AG09309 (cell line): ENCODE measurements around the gene LHFPL2.
"Not testable (repeated sequence)": the region's sequence is repeated elsewhere in the genome, so short reads cannot be mapped to it uniquely, and the experiment has no call there.

Experiments
- DNase-seq: peaks from one replicate; pipeline ENCODE4 v3.0.0-alpha.2; 2010; ENCODE audit warnings: low read depth
- H3K4me3 ChIP-seq: 2 replicates; pipeline ENCODE4 v1.5.1; 2011; ENCODE audit warnings: mild to moderate bottlenecking, low read depth, low read length, moderate library complexity; ENCODE audit not compliant: control insufficient read depth
- CTCF ChIP-seq: IDR thresholded peaks from 2 replicates; pipeline ENCODE4 v1.5.1; 2011; ENCODE audit warnings: mild to moderate bottlenecking, low read depth, low read length, inconsistent platforms; ENCODE audit not compliant: insufficient read depth, control insufficient read depth; ENCODE audit errors: missing control alignments

Gene LHFPL2

GRCh38 chr5:78622302-78622971 is 26.1 kb downstream of the LHFPL2 start:
- TF ChIP-seq CTCF: no peak
- DNase-seq: no peak
- H3K4me3 ChIP-seq: no peak overlapping the region

- no peak for TF ChIP-seq CTCF
- no peak for DNase-seq
- no peak overlapping the region for H3K4me3 ChIP-seq
These were observed 27.3 kb downstream of the LHFPL2 start for GRCh38 chr5:78621291-78621738.

GRCh38 chr5:78620119-78620518 is 28.5 kb downstream of the LHFPL2 start:
- DNase-seq: not testable (repeated sequence)

GRCh38 chr5:78618303-78618702 is 30.3 kb downstream of the LHFPL2 start:
- DNase-seq: no peak
- no peak for TF ChIP-seq CTCF
- no peak overlapping the region for H3K4me3 ChIP-seq

More at GRCh38 chr5:78620119-78620518, 28.5 kb downstream of the LHFPL2 start:
- H3K4me3 ChIP-seq: not testable (repeated sequence)

GRCh38 chr5:78615697-78616096 is 32.9 kb downstream of the LHFPL2 start:
- H3K4me3 ChIP-seq: no peak overlapping the region
- DNase-seq: no peak
- no peak for TF ChIP-seq CTCF

- no peak for DNase-seq
- H3K4me3 ChIP-seq: no peak overlapping the region
- TF ChIP-seq CTCF: no peak
These were observed 33.8 kb downstream of the LHFPL2 start for GRCh38 chr5:78614816-78615215.

- H3K4me3 ChIP-seq: no peak overlapping the region
- no peak for DNase-seq
- TF ChIP-seq CTCF: no peak
These were observed 34.8 kb downstream of the LHFPL2 start for GRCh38 chr5:78613756-78614155.
